GM12873 (cell line): ENCODE measurements around the gene C9orf78.

Experiments used
- CTCF ChIP-seq: IDR thresholded peaks from 2 replicates; pipeline ENCODE4 v1.5.1; 2012; ENCODE audit warnings: low read depth, mild to moderate bottlenecking, moderate library complexity, low read length, control low read depth; ENCODE audit not compliant: insufficient read depth; ENCODE audit errors: missing control alignments

The C9orf78 gene

GRCh38 chr9:129781131-129781530 is 53.9 kb downstream of the C9orf78 start:
- no peak for TF ChIP-seq CTCF

GRCh38 chr9:129779560-129780190 is 55.4 kb downstream of the C9orf78 start:
- no peak for TF ChIP-seq CTCF

- TF ChIP-seq CTCF = no peak
These were observed 56.6 kb downstream of the C9orf78 start for GRCh38 chr9:129778469-129778868.

- TF ChIP-seq CTCF = no peak
These were observed 57.3 kb downstream of the C9orf78 start for GRCh38 chr9:129777769-129778130.
